SKM-1 (cell line): Measurements from ENCODE around the gene IL6R.

Source experiments
- DNase-seq: peaks from one replicate; lab custom pipeline; 2025; ENCODE audit not compliant: unreplicated experiment; lab: John Stamatoyannopoulos, UW

IL6R gene

GRCh38 chr1:154503898-154504297 is 98.8 kb downstream of the IL6R start:
- no peak for DNase-seq

GRCh38 chr1:154512760-154513159 is 107.6 kb downstream of the IL6R start:
- DNase-seq: no peak

GRCh38 chr1:154514066-154514553 is 109.0 kb downstream of the IL6R start:
- no peak for DNase-seq

- DNase-seq: no peak
Observed at GRCh38 chr1:154517661-154518060, 112.5 kb downstream of the IL6R start.
